GM23338 (cell line): ENCODE measurements around the gene ARID3A. TPM values are rescaled to one million over a fixed set of nuclear protein-coding genes. Genes with fewer than 3 reads are reported as not detected.

Experiments used
- ATAC-seq: fragments of 200-7000 bp; cut with Tn5 transposase; 3 replicates; pipeline ENCODE4 v1.9.1; 2020
- DNase-seq: peaks from one replicate; pipeline ENCODE4 v3.0.0-alpha.2; 2015; ENCODE audit warnings: low spot score
- H2AFZ ChIP-seq: fragments of 200-600 bp; sonication (generic); 2 replicates; pipeline ENCODE4 v1.8.0; 2016; ENCODE audit warnings: antibody characterized with exemption, mild to moderate bottlenecking, moderate library complexity
- H3F3A ChIP-seq: fragments of 200-600 bp; sonication (generic); replicated peaks from 2 replicates; pipeline ENCODE4 v1.8.0; 2017; ENCODE audit warnings: antibody characterized with exemption, mixed run types, low read depth
- H3K27ac ChIP-seq: fragments of 200-600 bp; sonication (generic); 2 replicates; pipeline ENCODE4 v1.6.1; 2016; ENCODE audit warnings: low read depth
- H3K27me3 ChIP-seq: fragments of 200-600 bp; sonication (generic); 2 replicates; pipeline ENCODE4 v1.8.0; 2016; ENCODE audit warnings: mild to moderate bottlenecking, mixed run types, moderate library complexity; ENCODE audit not compliant: insufficient read depth
- H3K36me3 ChIP-seq: fragments of 200-600 bp; sonication (generic); 2 replicates; pipeline ENCODE4 v1.8.0; 2016; ENCODE audit warnings: mild to moderate bottlenecking; ENCODE audit not compliant: insufficient read depth
- H3K4me1 ChIP-seq: fragments of 200-600 bp; sonication (generic); 2 replicates; pipeline ENCODE4 v1.8.0; 2016; ENCODE audit warnings: mild to moderate bottlenecking, moderate library complexity; ENCODE audit not compliant: insufficient read depth
- H3K4me2 ChIP-seq: fragments of 200-600 bp; sonication (generic); 2 replicates; pipeline ENCODE4 v1.7.1; 2017; ENCODE audit warnings: mixed run types
- H3K4me3 ChIP-seq: fragments of 200-600 bp; sonication (generic); 2 replicates; pipeline ENCODE4 v1.6.1; 2016; ENCODE audit warnings: mixed run types
- H3K79me2 ChIP-seq: fragments of 200-600 bp; sonication (generic); replicated peaks from 2 replicates; pipeline ENCODE4 v1.8.0; 2017; ENCODE audit warnings: mild to moderate bottlenecking; ENCODE audit not compliant: insufficient read depth
- H3K9me2 ChIP-seq: fragments of 200-600 bp; sonication (generic); 2 replicates; pipeline ENCODE4 v1.8.0; 2017; ENCODE audit not compliant: insufficient read depth
- H4K20me1 ChIP-seq: fragments of 200-600 bp; sonication (generic); replicated peaks from 2 replicates; pipeline ENCODE4 v1.8.0; 2017; ENCODE audit warnings: mild to moderate bottlenecking; ENCODE audit not compliant: insufficient read depth
- H3K27ac Mint-ChIP-seq: 2 replicates; pipeline ENCODE4 v1.8.0; 2020; ENCODE audit warnings: inconsistent platforms, mild to moderate bottlenecking, moderate library complexity, mixed read lengths
- H3K27me3 Mint-ChIP-seq: 3 replicates; pipeline ENCODE4 v1.8.0; 2022; ENCODE audit warnings: low read depth, mild to moderate bottlenecking, moderate library complexity, mixed read lengths, inconsistent platforms; ENCODE audit not compliant: insufficient read depth, poor library complexity
- H3K36me3 Mint-ChIP-seq: 3 replicates; pipeline ENCODE4 v1.8.0; 2021; ENCODE audit warnings: low read depth, mild to moderate bottlenecking, inconsistent platforms, moderate library complexity, mixed read lengths
- H3K4me1 Mint-ChIP-seq: 3 replicates; pipeline ENCODE4 v1.8.0; 2020; ENCODE audit warnings: mild to moderate bottlenecking, inconsistent platforms, mixed read lengths
- H3K4me3 Mint-ChIP-seq: 3 replicates; pipeline ENCODE4 v1.8.0; 2021; ENCODE audit warnings: moderate library complexity, mild to moderate bottlenecking, inconsistent platforms, mixed read lengths
- H3K9me3 Mint-ChIP-seq: 3 replicates; pipeline ENCODE4 v1.8.0; 2020; ENCODE audit warnings: moderate library complexity, mild to moderate bottlenecking, inconsistent platforms, mixed read lengths
- CTCF ChIP-seq, 2 experiments: fragments of 200-600 bp in 1 of 2; sonication (generic) in 1 of 2; conservative IDR thresholded peaks; 2 replicates each; pipeline versions ENCODE4 v1.5.1 to v1.6.1; 2016 to 2017; ENCODE audit warnings: antibody characterized with exemption in 2 of 2, low read depth in 2 of 2, mild to moderate bottlenecking in 2 of 2, moderate library complexity in 1 of 2
- EZH2 ChIP-seq: fragments of 200-600 bp; sonication (generic); IDR thresholded peaks from one replicate; pipeline ENCODE4 v1.8.0; 2017; ENCODE audit warnings: antibody characterized with exemption, mild to moderate bottlenecking, low read depth; ENCODE audit not compliant: unreplicated experiment
- EZH2phosphoT487 ChIP-seq: fragments of 200-600 bp; sonication (generic); IDR thresholded peaks from one replicate; pipeline ENCODE4 v1.8.1; 2018; ENCODE audit warnings: antibody characterized with exemption; ENCODE audit not compliant: unreplicated experiment
- JUNB ChIP-seq: IDR thresholded peaks from one replicate; pipeline ENCODE4 v1.6.1; 2016; ENCODE audit warnings: antibody characterized with exemption; ENCODE audit not compliant: unreplicated experiment
- POLR2AphosphoS5 ChIP-seq: IDR thresholded peaks from 2 replicates; pipeline ENCODE4 v1.6.1; 2016; ENCODE audit warnings: antibody characterized with exemption, low read depth
- ZNF331 ChIP-seq: fragments of 250-450 bp; sonication (Bioruptor Pico); IDR thresholded peaks from 2 replicates; pipeline ENCODE4 v1.5.0; 2020; ENCODE audit warnings: low read depth, mild to moderate bottlenecking, moderate library complexity
- polyA plus RNA-seq: library from polyadenylated mRNA; unstranded; fragments of >200 nt; fragmentation: Nextera tagmentation; extraction: Ambion mirVana; gene quantifications from 2 replicates; pipeline ENCODE4 v1.2.1, GENCODE V29; 2016
- total RNA-seq: library from RNA; depleted of rRNA; stranded (reverse); fragments of >200 nt; shearing (Covaris generic); gene quantifications from 2 replicates; pipeline ENCODE4 v1.2.3, GENCODE V29; 2014
- TF ChIP-seq, protein P1 (sequence below): IDR thresholded peaks from one replicate; pipeline ENCODE4 v1.6.1; 2018; ENCODE audit warnings: antibody characterized with exemption; ENCODE audit not compliant: unreplicated experiment
- TF ChIP-seq, protein P2 (sequence below): IDR thresholded peaks from 2 replicates; pipeline ENCODE4 v1.6.1; 2016; ENCODE audit warnings: antibody characterized with exemption

The ARID3A gene
- total and polyA plus RNA-seq, 2 experiments from 2014 or later, result 33.6 to 51.6 TPM

DNA sequence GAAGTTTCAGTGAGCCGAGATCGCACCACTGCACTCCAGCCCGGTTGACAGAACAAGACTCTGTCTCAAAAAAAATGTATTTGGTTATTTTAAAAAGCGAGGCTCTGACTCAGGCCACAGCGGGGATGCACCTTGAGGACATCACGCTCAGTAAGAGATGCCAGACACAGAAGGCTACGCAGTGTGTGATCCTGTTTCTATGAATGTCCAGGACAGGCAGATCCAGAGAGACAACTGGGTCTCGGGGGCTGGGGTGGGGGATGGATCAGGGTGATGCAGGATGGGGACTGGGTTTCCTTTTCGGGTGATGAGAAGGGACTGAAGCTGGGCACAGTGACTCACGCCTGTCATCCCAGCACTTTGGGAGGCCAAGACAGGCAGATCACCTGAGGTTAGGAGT lies 38.2 kb upstream of the ARID3A start:
- peaks cover 4% of the 10 kb centered on the region; the same call in 1 of the 2 replicates for H4K20me1 ChIP-seq
- no peak overlapping the region for H3K27ac ChIP-seq
- no peaks in the 10 kb centered on the region for H3K4me1 ChIP-seq
- no peak overlapping the region for H3K4me3 Mint-ChIP-seq
- H3F3A ChIP-seq, result no peaks in the 10 kb centered on the region; the same call in 1 of the 2 replicates
- no peak overlapping the region for H2AFZ ChIP-seq
- no peak overlapping the region for H3K27ac Mint-ChIP-seq
- H3K9me3 Mint-ChIP-seq, result no peaks in the 10 kb centered on the region; the same call in 2 of the 3 replicates
- no peak overlapping the region for H3K4me3 ChIP-seq
- H3K27me3 ChIP-seq, result no peaks in the 10 kb centered on the region
- DNase-seq (no peak), ATAC-seq (no peak)
- no peaks in the 10 kb centered on the region for H3K36me3 ChIP-seq
- no peak for TF ChIP-seq EZH2phosphoT487
- TF ChIP-seq POLR2AphosphoS5, result no peak
- TF ChIP-seq EZH2, result no peak
- TF ChIP-seq, protein P1, sequence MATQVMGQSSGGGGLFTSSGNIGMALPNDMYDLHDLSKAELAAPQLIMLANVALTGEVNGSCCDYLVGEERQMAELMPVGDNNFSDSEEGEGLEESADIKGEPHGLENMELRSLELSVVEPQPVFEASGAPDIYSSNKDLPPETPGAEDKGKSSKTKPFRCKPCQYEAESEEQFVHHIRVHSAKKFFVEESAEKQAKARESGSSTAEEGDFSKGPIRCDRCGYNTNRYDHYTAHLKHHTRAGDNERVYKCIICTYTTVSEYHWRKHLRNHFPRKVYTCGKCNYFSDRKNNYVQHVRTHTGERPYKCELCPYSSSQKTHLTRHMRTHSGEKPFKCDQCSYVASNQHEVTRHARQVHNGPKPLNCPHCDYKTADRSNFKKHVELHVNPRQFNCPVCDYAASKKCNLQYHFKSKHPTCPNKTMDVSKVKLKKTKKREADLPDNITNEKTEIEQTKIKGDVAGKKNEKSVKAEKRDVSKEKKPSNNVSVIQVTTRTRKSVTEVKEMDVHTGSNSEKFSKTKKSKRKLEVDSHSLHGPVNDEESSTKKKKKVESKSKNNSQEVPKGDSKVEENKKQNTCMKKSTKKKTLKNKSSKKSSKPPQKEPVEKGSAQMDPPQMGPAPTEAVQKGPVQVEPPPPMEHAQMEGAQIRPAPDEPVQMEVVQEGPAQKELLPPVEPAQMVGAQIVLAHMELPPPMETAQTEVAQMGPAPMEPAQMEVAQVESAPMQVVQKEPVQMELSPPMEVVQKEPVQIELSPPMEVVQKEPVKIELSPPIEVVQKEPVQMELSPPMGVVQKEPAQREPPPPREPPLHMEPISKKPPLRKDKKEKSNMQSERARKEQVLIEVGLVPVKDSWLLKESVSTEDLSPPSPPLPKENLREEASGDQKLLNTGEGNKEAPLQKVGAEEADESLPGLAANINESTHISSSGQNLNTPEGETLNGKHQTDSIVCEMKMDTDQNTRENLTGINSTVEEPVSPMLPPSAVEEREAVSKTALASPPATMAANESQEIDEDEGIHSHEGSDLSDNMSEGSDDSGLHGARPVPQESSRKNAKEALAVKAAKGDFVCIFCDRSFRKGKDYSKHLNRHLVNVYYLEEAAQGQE, result no peak
- H3K36me3 Mint-ChIP-seq, result peaks cover 13% of the 10 kb centered on the region; the same call in 2 of the 3 replicates
- H3K79me2 ChIP-seq, result no peaks in the 10 kb centered on the region; the same call in 1 of the 2 replicates
- no peaks in the 10 kb centered on the region for H3K9me2 ChIP-seq
- H3K4me1 Mint-ChIP-seq, result no peaks in the 10 kb centered on the region
- peaks cover 6% of the 10 kb centered on the region for H3K27me3 Mint-ChIP-seq
- H3K4me2 ChIP-seq, result no peak overlapping the region

DNA sequence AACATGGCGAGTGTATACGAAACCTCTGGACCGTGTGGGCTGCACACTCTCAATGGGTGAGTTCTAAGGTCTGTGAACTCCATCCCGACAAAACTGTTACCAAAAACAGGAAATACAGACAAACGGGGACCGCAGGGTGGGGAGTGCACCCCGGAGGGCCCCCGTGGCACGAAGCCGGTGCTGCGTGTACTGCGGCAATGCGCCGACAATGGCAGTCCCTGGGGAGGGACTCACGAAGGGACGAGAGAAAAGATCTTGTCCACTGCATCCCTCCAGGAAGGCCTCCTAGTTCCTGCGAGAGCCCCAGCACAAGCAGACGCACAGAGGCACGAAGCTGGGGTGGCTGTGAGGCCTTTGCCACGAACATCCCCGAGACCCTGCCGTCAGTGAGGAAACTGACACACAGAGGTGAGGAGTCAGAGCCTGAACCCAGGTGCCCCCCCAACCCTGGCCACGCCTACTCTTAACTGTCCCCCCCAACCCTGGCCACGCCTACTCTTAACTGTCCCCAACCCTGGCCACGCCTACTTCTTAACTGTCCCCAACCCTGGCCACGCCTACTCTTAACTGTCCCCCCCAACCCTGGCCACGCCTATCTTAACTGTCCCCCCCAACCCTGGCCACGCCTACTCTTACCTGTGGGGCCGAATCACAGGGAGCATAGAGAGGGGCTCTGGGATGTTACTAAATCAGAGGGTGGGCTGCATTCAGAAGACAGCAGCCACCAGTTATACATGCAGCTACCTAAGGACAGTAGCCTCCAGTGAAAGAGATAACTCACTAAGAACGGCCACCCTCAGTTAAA lies 37.1 kb upstream of the ARID3A start:
- Mint-ChIP-seq H3K4me3 (no peak overlapping the region; the same call in 2 of the 3 replicates), H3K36me3 (peaks cover 9% of the 10 kb centered on the region; the same call in 1 of the 3 replicates), H3K27ac (no peak overlapping the region), H3K27me3 (peaks cover 15% of the 10 kb centered on the region), H3K9me3 (peaks cover 3% of the 10 kb centered on the region; the same call in 2 of the 3 replicates), H3K4me1 (no peaks in the 10 kb centered on the region; the same call in 2 of the 3 replicates)
- no peak for ATAC-seq
- no peak overlapping the region for H3K4me2 ChIP-seq
- no peaks in the 10 kb centered on the region for H3K4me1 ChIP-seq
- H3K27me3 ChIP-seq, result no peaks in the 10 kb centered on the region
- no peak overlapping the region for H3K27ac ChIP-seq
- H2AFZ ChIP-seq, result no peak overlapping the region
- no peaks in the 10 kb centered on the region for H3K36me3 ChIP-seq
- DNase-seq, result no peak
- H3F3A ChIP-seq, result no peaks in the 10 kb centered on the region; the same call in 1 of the 2 replicates
- no peaks in the 10 kb centered on the region; the same call in 1 of the 2 replicates for H3K79me2 ChIP-seq
- peaks cover 4% of the 10 kb centered on the region; the same call in 1 of the 2 replicates for H4K20me1 ChIP-seq
- no peaks in the 10 kb centered on the region for H3K9me2 ChIP-seq
- no peak overlapping the region for H3K4me3 ChIP-seq
- TF ChIP-seq, protein P2, sequence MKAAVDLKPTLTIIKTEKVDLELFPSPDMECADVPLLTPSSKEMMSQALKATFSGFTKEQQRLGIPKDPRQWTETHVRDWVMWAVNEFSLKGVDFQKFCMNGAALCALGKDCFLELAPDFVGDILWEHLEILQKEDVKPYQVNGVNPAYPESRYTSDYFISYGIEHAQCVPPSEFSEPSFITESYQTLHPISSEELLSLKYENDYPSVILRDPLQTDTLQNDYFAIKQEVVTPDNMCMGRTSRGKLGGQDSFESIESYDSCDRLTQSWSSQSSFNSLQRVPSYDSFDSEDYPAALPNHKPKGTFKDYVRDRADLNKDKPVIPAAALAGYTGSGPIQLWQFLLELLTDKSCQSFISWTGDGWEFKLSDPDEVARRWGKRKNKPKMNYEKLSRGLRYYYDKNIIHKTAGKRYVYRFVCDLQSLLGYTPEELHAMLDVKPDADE, result no peak
- TF ChIP-seq CTCF (conservative IDR thresholded peaks at IDR 0.05; ENCODE audit: low read depth in 2 of 2) (no peak), EZH2 (no peak), JUNB (no peak), ZNF331 (CRISPR knock-in tag) (no peak)
- TF ChIP-seq, protein P1, result no peak
